Measurements from ENCODE around the gene RELB.

The RELB gene

GRCh38 chr19:45021971-45022370 lies 20.7 kb downstream of the RELB start:
- ATAC-seq (ENCODE audit: low read depth) (no peak), DNase-seq (ENCODE audit: low spot score) (no peak)
- no peaks in the 10 kb centered on the region for H3K9me3 ChIP-seq (ENCODE audit: severe bottlenecking)
- no peak for TF ChIP-seq CTCF (IDR thresholded peaks at IDR 0.05; ENCODE audit: poor library complexity, severe bottlenecking)
- no peaks in the 10 kb centered on the region for H3K27me3 ChIP-seq (ENCODE audit: insufficient read depth, poor library complexity, severe bottlenecking)
- H3K4me1 ChIP-seq (ENCODE audit: insufficient read depth, poor library complexity, severe bottlenecking): no peaks in the 10 kb centered on the region
- no peak overlapping the region for H3K27ac ChIP-seq (ENCODE audit: poor library complexity, severe bottlenecking)
- no peaks in the 10 kb centered on the region for H3K36me3 ChIP-seq (ENCODE audit: low read depth)
- H3K4me3 ChIP-seq (ENCODE audit: severe bottlenecking): no peak overlapping the region

GRCh38 chr19:45023048-45023447 lies 21.8 kb downstream of the RELB start:
- no peak overlapping the region for H3K27ac ChIP-seq (ENCODE audit: poor library complexity, severe bottlenecking)
- no peaks in the 10 kb centered on the region for H3K9me3 ChIP-seq (ENCODE audit: severe bottlenecking)
- no peaks in the 10 kb centered on the region for H3K4me1 ChIP-seq (ENCODE audit: insufficient read depth, poor library complexity, severe bottlenecking)
- H3K27me3 ChIP-seq (ENCODE audit: insufficient read depth, poor library complexity, severe bottlenecking): no peaks in the 10 kb centered on the region
- TF ChIP-seq CTCF (IDR thresholded peaks at IDR 0.05; ENCODE audit: poor library complexity, severe bottlenecking): no peak
- DNase-seq (ENCODE audit: low spot score) (no peak), ATAC-seq (ENCODE audit: low read depth) (no peak)
- H3K4me3 ChIP-seq (ENCODE audit: severe bottlenecking): no peak overlapping the region
- H3K36me3 ChIP-seq (ENCODE audit: low read depth): no peaks in the 10 kb centered on the region

- H3K36me3 ChIP-seq (ENCODE audit: low read depth): peaks cover 2% of the 10 kb centered on the region; the same call in 1 of the 2 replicates
- no peak for ATAC-seq (ENCODE audit: low read depth)
- H3K4me3 ChIP-seq (ENCODE audit: severe bottlenecking): no peak overlapping the region
These were observed 24.0 kb downstream of the RELB start for GRCh38 chr19:45025264-45025663.

GRCh38 chr19:45027371-45027770 lies 26.1 kb downstream of the RELB start:
- Histone ChIP-seq H3K27me3 (ENCODE audit: insufficient read depth, poor library complexity, severe bottlenecking) (no peaks in the 10 kb centered on the region), H3K4me3 (ENCODE audit: severe bottlenecking) (no peak overlapping the region), H3K9me3 (ENCODE audit: severe bottlenecking) (no peaks in the 10 kb centered on the region), H3K36me3 (ENCODE audit: low read depth) (peaks cover 4% of the 10 kb centered on the region; the same call in 1 of the 2 replicates), H3K4me1 (ENCODE audit: insufficient read depth, poor library complexity, severe bottlenecking) (no peaks in the 10 kb centered on the region), H3K27ac (ENCODE audit: poor library complexity, severe bottlenecking) (no peak overlapping the region)
- TF ChIP-seq CTCF (IDR thresholded peaks at IDR 0.05; ENCODE audit: poor library complexity, severe bottlenecking): no peak
- DNase-seq (ENCODE audit: low spot score) (no peak), ATAC-seq (ENCODE audit: low read depth) (no peak)

More at GRCh38 chr19:45025264-45025663, 24.0 kb downstream of the RELB start:
- no peak for TF ChIP-seq CTCF (IDR thresholded peaks at IDR 0.05; ENCODE audit: poor library complexity, severe bottlenecking)
- no peaks in the 10 kb centered on the region for H3K4me1 ChIP-seq (ENCODE audit: insufficient read depth, poor library complexity, severe bottlenecking)
- no peaks in the 10 kb centered on the region for H3K27me3 ChIP-seq (ENCODE audit: insufficient read depth, poor library complexity, severe bottlenecking)
- no peak overlapping the region for H3K27ac ChIP-seq (ENCODE audit: poor library complexity, severe bottlenecking)
- no peaks in the 10 kb centered on the region for H3K9me3 ChIP-seq (ENCODE audit: severe bottlenecking)
- no peak for DNase-seq (ENCODE audit: low spot score)

- Histone ChIP-seq H3K4me1 (ENCODE audit: insufficient read depth, poor library complexity, severe bottlenecking) (no peaks in the 10 kb centered on the region), H3K36me3 (ENCODE audit: low read depth) (peaks cover 4% of the 10 kb centered on the region), H3K27me3 (ENCODE audit: insufficient read depth, poor library complexity, severe bottlenecking) (no peaks in the 10 kb centered on the region), H3K27ac (ENCODE audit: poor library complexity, severe bottlenecking) (no peak overlapping the region), H3K9me3 (ENCODE audit: severe bottlenecking) (no peaks in the 10 kb centered on the region), H3K4me3 (ENCODE audit: severe bottlenecking) (no peak overlapping the region)
- ATAC-seq (ENCODE audit: low read depth) (no peak), DNase-seq (ENCODE audit: low spot score) (no peak)
- no peak for TF ChIP-seq CTCF (IDR thresholded peaks at IDR 0.05; ENCODE audit: poor library complexity, severe bottlenecking)
These were observed 29.6 kb downstream of the RELB start for GRCh38 chr19:45030825-45031224.

Data from RWPE2 (cell line).